IPS-NIHi11 (cell line): Measurements from ENCODE around the gene VWA2.

Source experiments
- DNase-seq: peaks from one replicate; pipeline ENCODE4 v3.0.0; 2012; ENCODE audit warnings: mixed read lengths, low spot score

The VWA2 gene, protein sequence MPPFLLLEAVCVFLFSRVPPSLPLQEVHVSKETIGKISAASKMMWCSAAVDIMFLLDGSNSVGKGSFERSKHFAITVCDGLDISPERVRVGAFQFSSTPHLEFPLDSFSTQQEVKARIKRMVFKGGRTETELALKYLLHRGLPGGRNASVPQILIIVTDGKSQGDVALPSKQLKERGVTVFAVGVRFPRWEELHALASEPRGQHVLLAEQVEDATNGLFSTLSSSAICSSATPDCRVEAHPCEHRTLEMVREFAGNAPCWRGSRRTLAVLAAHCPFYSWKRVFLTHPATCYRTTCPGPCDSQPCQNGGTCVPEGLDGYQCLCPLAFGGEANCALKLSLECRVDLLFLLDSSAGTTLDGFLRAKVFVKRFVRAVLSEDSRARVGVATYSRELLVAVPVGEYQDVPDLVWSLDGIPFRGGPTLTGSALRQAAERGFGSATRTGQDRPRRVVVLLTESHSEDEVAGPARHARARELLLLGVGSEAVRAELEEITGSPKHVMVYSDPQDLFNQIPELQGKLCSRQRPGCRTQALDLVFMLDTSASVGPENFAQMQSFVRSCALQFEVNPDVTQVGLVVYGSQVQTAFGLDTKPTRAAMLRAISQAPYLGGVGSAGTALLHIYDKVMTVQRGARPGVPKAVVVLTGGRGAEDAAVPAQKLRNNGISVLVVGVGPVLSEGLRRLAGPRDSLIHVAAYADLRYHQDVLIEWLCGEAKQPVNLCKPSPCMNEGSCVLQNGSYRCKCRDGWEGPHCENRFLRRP

DNA sequence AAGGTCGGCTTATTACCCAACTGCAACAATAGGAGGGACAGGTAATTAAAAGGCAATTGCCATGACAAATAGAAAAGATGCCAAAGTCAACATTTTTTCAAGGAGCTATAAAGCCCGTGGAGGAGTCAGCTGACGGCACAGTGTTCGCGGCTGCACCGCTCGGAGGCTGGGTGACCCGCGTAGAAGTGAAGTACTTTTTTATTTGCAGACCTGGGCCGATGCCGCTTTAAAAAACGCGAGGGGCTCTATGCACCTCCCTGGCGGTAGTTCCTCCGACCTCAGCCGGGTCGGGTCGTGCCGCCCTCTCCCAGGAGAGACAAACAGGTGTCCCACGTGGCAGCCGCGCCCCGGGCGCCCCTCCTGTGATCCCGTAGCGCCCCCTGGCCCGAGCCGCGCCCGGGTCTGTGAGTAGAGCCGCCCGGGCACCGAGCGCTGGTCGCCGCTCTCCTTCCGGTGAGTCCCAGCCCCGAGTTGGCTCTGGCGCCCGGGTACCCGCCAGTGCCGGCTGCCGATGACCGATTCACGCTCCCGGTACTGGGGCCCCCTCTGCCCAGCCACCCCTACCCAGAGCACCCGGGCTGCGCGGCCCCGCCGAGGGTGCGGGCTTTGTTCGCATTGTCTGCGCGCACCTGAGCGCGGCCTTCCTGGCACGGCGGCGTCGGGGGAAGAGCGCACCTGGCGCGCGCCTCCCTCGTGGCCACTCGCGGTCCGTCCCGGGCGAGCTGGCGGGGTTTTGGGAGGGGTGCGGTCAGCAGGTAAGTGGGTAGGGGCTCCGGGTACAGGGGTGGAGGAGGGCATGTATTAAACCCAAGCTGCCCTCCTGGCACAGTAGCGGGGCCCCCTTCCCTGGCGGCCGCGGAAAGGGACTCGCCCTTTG is at the start of gene VWA2:
TSS of gene VWA2 (plus strand) at position 138 of the 877 bp plus-strand sequence. CDS start 9,460 bp downstream, outside the sequence.
- DNase-seq, result peak; percentile 81

DNA sequence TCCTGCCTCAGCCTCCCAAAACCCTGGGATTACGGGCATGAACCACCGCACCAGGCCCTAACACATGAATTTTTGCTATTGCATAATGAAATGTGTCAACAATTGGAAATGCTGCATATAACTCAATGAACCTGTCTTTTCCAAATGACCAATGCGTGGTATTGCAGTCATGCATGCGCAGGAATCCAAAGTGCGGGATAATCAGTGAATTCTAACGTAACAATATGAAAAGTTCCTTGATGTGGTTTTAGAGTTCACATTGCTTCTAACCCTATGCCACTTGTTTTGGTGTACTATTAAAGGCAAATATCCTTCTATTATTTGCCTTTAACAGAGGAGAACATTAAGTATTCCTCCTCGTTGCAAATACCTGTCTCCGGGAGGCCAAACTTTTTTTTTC is 49.4 kb upstream of the VWA2 start:
- DNase-seq, result no peak

DNA sequence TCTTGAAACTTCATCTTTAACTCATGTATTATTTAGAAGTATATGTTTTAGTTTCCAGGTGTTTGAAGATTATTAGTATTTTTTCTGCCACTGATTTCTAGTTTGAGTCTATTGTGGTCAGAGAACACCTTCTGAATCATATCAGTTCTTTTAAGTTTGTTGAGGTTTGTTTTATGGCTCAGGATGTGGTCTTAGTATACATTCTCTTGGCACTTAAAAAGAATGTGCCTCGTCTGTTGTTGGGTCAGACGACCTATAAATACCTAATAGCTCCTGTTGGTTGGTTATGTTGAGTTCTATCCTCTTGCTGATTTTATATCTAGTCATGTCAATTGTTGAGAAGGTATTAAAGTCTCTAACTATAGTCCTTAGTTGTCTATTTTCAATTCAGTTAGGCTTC is 44.0 kb upstream of the VWA2 start:
- no peak for DNase-seq

DNA sequence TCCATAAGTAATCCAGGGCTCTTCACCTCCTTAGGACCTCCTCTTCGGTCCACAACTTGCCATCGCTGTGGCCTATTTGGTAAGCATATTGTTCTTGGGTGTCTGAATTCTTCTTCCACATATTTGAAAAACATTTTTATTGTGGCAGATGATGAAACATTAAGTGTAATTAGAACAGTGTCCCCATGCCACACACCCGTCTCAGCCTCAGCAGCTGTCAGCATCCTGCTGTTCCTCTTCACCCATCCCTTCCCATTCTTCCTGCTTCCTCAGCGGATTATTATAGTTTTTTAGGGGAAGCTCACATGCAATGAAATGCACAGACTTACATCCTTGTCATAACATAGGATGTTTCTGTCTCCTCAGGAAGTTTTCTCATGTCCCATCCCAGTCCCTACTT is 39.8 kb upstream of the VWA2 start:
- DNase-seq, result no peak

DNA sequence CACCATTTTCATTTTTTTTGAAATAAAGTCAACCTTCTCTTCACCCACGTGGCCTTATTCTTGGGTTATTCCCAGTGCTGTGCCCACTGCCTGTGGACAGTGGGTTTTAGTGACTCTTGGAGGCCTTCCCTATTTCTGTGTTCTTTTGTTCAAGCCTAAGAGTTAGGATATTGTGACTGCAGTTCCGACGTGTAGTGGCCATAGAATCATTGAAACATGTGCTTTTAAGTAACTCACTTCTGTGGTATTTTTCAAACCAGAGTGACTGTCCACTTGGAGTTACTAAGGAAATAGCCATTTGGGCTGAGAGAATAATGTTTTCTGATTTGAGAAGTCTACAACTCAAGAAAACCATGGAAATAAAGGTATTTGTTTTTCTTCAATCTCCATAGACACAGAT is 36.2 kb upstream of the VWA2 start:
- DNase-seq, result no peak

DNA sequence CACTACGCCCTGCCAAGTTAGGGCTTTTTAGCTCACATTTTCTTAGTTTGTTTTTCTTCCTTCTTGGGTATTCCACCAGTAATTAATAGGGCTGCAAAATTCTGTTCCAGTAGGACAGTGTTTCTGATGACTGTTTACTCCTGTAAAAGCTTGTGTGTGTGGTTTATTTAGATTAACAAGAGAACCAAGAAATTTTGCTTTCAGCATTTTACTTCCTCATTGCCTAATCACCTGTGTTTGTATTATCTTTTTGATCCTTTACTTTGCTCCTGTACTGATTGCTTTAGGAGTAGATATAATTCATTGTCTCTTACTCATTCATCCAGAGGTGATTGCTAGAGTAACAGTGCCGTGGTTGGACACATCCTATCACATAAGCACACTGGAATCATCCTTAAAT is 32.2 kb upstream of the VWA2 start:
- DNase-seq, result no peak

DNA sequence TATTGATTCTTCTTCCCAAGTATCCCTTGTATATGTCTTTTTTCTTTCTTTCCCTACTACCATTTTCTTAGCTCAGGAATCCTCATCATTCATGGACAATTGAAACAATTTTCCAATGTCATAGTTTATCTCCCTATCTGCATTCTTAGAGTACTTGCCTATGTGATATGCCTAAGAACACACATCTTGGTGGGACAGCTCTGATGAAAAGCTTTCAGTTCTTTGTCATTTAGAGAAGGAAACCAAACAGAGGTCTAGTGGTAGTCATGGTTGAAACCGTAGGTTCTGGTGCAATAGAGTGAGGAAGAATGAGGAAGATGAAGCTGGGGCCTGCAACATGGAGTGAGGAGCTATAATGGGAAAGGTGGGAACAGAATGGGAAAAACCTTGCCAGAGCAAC is 31.7 kb upstream of the VWA2 start:
- no peak for DNase-seq

DNA sequence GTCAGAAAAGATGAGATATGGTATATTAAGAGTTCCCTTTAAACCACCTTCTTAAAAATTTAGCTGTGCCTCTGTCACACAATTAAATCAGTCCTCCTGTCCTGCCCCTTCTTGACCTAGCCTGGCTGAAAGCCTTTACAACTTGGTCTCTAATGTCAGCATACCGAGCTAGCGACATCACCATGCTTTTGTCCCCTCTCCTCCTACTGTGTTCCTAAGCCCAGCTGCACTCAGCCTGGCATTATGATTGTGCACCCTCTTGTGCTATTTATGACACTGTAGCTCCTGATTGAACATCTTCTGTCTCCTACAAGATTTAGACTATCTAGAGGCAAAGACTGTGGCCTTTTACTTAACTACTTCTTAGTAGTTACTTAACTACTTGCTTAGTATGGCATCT is 30.7 kb upstream of the VWA2 start:
- peak; percentile 46 for DNase-seq

DNA sequence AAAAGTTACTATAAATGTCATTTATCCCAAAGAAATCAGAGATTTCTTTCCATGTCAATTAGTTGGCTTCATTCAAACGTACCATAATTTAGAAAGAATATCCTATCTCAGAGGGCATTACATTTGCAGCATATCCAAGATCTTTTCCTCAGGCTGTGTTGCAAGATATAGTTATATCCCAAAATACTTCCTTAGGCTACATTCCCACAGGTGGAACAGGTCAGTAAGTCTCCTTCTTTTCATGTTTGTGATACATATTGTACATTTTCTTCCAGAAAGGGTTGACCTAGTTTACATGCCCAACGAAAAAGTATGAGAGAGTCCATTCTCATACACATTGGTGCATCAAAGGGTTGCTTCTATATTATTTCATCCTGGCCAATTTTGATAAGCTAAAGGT is 26.9 kb upstream of the VWA2 start:
- DNase-seq, result no peak

DNA sequence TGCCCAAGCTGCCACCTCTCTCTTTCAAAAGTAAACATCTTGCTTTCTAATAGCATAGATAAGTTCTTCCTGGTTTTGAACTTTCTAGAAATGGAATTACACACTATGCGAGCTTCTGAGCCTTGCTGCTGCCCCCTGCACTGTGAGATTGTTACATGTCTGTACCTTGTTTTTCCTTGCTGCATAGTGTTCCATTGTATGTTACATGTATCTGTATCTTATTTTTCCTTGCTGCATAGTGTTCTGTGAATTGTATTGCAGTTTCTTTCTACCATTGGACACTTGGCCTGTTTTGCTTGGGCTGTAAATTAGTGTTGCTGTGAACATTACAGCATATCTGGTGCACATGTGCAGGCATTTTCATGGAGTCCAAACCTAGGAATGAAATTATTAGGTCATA is 24.0 kb upstream of the VWA2 start:
- no peak for DNase-seq

DNA sequence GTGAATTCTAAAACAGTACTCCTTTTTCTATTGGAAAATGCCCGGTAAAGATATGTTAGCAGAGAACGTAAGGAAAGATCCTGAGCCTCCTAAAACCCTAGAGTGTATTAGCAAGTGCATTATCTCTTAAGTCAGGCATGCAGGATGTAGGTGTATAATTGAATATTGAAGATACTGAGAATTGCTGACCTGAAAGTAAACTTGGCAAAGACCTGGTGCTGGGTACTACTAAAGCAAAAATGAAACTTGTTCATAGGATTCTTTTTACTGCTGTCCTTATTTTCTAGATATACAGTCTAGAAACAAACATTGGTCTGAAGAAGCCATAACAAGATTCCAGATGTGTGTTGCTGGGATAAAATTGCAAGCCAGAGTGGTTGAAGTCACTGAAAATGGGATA is 18.8 kb upstream of the VWA2 start:
- no peak for DNase-seq

DNA sequence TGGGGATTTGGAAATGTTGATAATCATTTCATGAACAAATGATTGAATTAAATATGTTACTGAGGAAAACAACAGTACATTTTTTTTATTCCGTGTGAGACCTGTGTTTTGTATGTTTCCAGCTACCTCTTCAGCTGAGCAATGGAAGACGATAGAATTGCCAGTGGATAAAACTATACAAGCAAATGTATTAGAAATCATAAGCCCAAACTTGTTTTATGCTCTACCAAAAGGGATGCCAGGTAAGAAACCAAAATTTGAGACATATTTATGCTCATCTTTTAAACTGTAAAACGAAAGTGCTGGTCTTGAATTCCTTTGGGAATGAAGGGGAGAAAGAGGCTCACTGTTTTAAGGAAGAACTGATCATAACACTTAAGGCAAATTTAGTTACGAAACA is 17.8 kb upstream of the VWA2 start:
- no peak for DNase-seq

DNA sequence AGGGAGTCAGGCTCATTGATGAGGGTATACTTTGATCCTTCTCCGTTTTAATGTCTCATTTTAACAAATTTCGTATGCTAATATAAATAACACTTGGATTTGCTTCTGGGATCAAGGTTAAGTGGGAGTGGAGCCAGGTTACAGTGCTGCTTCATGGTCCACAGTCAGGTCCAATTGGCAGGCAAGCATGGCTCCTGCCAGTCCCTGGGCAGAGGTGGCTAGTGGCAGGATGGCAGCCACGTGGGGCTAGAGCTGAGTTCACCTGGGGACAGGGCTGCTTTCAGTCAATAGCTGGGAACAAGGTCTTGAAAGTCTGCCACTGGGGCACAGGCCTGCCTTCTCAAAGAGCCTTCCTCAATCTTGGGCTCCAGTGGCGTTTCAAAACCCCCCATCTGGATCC is 16.0 kb upstream of the VWA2 start:
- no peak for DNase-seq

DNA sequence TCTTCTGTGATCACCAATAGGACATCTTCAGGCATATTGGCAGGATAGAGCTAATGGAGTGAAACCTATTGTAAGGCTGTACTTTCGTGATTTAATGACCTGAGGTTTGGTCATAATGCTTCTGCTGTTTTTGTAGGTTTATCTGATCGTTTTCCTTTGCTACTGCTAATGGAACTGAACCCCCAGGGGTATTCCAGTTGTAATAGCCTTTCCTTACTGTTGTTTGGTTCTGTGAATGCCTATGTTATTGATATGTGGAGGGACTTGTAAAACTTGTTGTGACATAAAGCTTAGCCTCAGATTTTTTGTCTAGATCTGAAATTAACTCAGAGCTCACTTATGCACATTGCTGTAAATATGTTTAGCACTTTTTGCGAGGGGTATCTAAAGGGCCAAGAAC is 10.9 kb upstream of the VWA2 start:
- DNase-seq, result no peak

DNA sequence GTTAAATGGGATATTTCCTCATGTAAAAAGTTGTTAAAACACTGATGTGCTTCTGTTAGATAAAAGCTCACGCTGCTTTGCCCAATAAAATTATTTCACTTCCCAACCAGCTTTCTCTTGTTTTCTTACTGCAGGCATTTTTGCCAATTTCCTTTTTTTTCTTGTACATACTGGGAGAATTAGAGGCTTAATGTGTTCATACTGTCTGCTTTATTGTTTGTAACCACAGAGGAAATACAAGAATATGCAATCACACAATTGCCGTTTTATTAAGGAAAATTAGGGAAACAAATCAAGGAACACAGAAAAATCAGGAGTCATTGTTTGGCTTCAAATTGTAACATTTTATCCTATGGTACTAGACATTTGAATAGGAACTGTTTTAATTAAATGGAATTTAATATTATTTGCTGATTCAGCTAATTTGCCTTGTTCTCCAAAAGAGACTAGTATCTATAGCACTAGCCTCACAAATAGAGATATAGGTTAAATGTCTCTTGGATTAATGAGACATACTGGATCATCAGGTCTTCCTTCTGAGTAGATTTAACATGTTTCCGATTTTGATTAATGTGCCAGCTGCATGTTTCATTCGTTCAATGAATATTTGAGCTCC is 6.4 kb upstream of the VWA2 start:
- DNase-seq, result no peak

DNA sequence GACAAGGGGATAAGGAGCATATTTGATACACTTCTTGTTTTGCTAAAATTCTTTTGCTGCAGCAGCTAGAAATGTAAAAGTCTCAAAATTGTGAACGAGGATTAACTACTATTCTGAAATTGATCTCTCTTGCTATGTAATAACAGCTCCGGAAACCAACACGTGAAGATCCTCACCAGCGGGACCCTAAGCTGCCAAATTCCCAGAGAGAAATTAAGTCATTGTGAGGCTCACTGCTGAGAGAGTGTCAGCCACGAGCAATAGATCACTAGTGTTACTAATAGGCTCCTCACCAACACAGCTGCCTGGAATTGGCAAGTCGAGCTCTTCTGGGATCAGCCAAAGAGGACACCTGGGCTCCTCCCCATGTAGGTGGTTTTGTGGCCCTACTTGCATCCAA is 5.6 kb upstream of the VWA2 start:
- no peak for DNase-seq

DNA sequence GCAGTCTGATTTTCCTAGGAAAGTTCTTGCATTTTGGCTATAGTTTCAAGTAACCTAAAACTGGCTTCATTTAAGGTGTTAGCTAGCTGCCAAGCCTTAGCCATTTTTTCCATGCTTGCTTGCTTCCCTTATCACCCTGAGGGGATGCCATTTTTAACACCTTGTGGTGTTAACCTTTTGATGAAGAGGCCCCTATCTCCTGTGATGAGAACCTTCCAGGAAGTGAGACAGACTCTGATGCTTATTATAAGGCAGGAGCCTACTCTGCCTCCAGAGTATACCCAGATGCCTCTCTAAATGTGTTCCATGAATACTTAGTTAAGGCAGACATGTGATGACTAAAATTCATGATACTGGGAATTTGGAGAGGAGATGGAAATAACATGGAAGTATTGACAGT is 4.9 kb upstream of the VWA2 start:
- DNase-seq, result no peak

DNA sequence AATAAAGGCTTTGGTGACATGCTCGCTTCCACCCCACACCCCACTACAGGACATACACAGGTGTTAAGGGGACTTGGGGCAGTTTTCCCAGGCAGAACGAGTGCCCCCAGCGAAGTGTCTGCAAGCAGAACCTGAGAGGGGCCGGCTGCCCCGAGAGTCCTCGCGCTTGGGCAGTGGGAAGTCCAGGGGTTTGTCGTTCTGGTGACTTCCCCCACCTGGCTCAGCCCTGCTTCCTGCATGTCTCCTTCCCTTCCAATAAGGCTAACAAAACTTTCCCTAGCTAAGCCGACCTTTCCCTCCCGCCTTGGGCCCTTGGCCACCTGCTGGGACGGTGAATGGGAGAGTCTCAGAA is 916 bp downstream of the VWA2 start:
- DNase-seq, result peak; percentile 47

DNA sequence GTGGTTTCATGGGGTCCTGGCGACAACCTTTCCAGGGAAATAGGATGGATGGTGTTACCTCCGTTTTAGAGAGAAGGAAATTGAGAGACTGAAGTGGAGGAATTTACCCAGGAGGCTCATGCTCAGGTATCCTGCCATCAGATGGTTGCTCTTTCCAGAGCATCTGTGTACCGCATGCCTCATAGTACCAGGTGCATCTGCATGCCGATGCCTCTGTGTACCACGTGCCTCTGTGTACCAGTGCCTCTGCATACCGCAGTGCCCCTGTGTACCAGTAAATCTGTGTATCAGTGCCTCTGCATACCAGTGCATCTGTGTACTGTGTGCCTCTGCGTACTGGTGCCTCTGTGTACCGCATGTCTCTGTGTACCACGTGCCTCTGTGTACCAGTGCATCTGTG is 3.2 kb downstream of the VWA2 start:
- no peak for DNase-seq

DNA sequence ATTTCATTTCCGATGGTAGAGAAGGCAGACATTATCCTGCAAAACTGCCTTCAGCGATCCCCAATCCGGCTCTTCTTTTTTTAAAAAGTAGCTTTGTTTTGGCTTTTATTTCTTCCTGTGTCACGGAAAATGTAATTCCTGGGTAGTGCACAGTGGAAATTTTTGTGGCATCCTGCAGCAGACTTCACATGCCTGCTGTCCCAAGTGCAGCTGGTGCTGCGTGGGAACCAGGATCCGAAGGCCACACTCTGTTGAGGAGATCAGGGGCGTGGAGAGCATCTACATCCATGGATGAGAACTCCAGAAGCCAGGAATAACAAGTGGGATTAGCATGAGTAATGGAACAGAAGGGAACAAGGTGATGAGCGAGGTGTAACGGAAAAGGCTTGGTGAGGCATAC is 4.6 kb downstream of the VWA2 start:
- DNase-seq, result no peak

DNA sequence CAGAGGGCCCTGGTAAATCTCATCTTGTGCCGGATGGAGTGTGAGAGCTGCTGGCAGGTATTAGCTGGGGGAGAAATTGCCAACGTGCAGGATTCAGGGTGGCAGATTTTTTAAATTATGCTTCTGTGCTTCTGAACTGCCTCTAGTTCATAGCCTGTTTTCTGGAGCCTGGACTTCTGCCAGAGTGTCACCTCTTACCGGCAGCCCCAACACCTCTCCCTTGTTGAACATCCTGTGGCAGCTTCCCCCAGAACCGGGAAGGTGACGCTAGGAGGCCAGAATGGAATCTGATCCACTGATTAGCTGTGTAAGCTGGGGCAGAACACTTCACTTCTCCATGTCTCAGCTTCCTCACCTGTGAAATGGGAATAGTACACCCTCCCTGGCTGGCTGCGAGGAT is 5.1 kb downstream of the VWA2 start:
- DNase-seq, result no peak

DNA sequence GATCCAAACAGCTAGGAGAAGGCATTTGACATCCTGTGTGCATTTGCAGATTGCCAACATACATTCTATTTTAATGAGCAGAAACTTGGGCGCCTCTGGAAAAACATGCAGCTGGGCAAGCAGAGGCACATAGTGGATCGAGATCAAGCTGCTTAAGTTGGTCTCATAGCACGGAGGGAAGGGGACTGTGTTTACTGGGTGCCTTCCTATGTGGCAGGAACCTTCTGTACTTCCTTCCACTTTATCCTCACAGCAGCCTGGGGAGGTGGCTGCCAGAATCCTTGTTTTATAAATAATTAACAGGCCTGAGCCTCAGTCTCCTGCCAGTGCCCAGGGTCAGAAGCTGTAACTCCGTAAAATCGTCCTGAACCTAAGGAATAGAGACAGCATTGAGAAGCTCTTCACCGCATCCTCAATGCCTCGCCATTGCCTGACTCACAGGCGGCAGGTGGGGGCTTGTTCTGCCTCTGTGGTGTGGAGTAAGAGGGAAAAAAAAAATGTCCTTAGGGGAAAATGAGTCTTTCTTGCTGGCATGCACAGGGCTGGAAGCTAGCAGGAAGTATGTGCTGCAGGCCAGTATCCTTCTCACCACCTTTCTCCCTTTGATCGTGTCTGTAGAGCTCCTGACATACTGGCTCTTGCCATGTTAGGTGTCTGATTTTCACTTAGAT is 6.2 kb downstream of the VWA2 start:
- no peak for DNase-seq
